H9 (cell line): Measurements from ENCODE around the gene TTC9. TPM values are rescaled to one million over a fixed set of nuclear protein-coding genes. Genes with fewer than 3 reads are reported as not detected.

ENCODE experiments used
- DNase-seq: peaks from one replicate; pipeline ENCODE4 v3.0.0-alpha.2; 2017
- H2AFZ ChIP-seq: one replicate; pipeline ENCODE4 v1.6.1; 2013; ENCODE audit warnings: mild to moderate bottlenecking, low read length, control low read depth, moderate library complexity
- H2AK5ac ChIP-seq: 2 replicates; pipeline ENCODE4 v1.6.1; 2013; ENCODE audit warnings: low read length, control low read depth, mixed read lengths; ENCODE audit not compliant: insufficient read length
- H2BK120ac ChIP-seq: one replicate; pipeline ENCODE4 v1.6.1; 2013; ENCODE audit warnings: low read depth, mild to moderate bottlenecking, low read length, control low read depth, inconsistent platforms; ENCODE audit not compliant: poor library complexity, severe bottlenecking
- H2BK12ac ChIP-seq: 2 replicates; pipeline ENCODE4 v1.6.1; 2013; ENCODE audit warnings: low read length, control low read depth, mixed read lengths, low read depth; ENCODE audit not compliant: insufficient read length
- H2BK15ac ChIP-seq: 2 replicates; pipeline ENCODE4 v1.6.1; 2013; ENCODE audit warnings: low read depth, low read length, control low read depth
- H2BK20ac ChIP-seq: one replicate; pipeline ENCODE4 v1.6.1; 2013; ENCODE audit warnings: low read depth, mild to moderate bottlenecking, low read length, control low read depth, inconsistent platforms; ENCODE audit not compliant: poor library complexity, severe bottlenecking
- H2BK5ac ChIP-seq: 2 replicates; pipeline ENCODE4 v1.6.1; 2013; ENCODE audit warnings: low read length, control low read depth, mixed read lengths; ENCODE audit not compliant: insufficient read length
- H3K14ac ChIP-seq: 2 replicates; pipeline ENCODE4 v1.6.1; 2013; ENCODE audit warnings: low read length, control low read depth; ENCODE audit not compliant: insufficient read depth
- H3K18ac ChIP-seq: 2 replicates; pipeline ENCODE4 v1.6.1; 2013; ENCODE audit warnings: low read depth, mild to moderate bottlenecking, mixed read lengths, low read length, control low read depth; ENCODE audit not compliant: insufficient read length
- H3K23ac ChIP-seq: 2 replicates; pipeline ENCODE4 v1.6.1; 2013; ENCODE audit warnings: low read length, control low read depth, mixed read lengths, low read depth; ENCODE audit not compliant: insufficient read length
- H3K23me2 ChIP-seq: 2 replicates; pipeline ENCODE4 v1.6.1; 2013; ENCODE audit warnings: low read depth, mild to moderate bottlenecking, mixed read lengths, low read length, control low read depth; ENCODE audit not compliant: insufficient read length, poor library complexity, severe bottlenecking
- H3K27ac ChIP-seq: 2 replicates; pipeline ENCODE4 v1.5.1; 2013; ENCODE audit warnings: low read length, control low read depth, mixed read lengths, low read depth; ENCODE audit not compliant: insufficient read length
- H3K27me3 ChIP-seq: 2 replicates; pipeline ENCODE4 v1.6.1; 2013; ENCODE audit warnings: low read length, control low read depth, inconsistent platforms; ENCODE audit not compliant: insufficient read depth
- H3K4ac ChIP-seq: 2 replicates; pipeline ENCODE4 v1.6.1; 2013; ENCODE audit warnings: low read depth, mild to moderate bottlenecking, control low read depth, inconsistent platforms, low read length, moderate library complexity
- H3K4me1 ChIP-seq: 2 replicates; pipeline ENCODE4 v1.6.1; 2013; ENCODE audit warnings: low read length, control low read depth, inconsistent platforms; ENCODE audit not compliant: insufficient read depth
- H3K4me2 ChIP-seq: 2 replicates; pipeline ENCODE4 v1.6.1; 2013; ENCODE audit warnings: low read length, control low read depth, mixed read lengths; ENCODE audit not compliant: insufficient read length, insufficient read depth
- H3K56ac ChIP-seq: 2 replicates; pipeline ENCODE4 v1.6.1; 2013; ENCODE audit warnings: low read depth, mild to moderate bottlenecking, mixed read lengths, low read length, control low read depth; ENCODE audit not compliant: insufficient read length
- H3K79me1 ChIP-seq: 2 replicates; pipeline ENCODE4 v1.6.1; 2013; ENCODE audit warnings: low read depth, mild to moderate bottlenecking, moderate library complexity, low read length, control low read depth, inconsistent platforms; ENCODE audit not compliant: insufficient read depth, poor library complexity, severe bottlenecking
- H3K79me2 ChIP-seq: 2 replicates; pipeline ENCODE4 v1.6.1; 2013; ENCODE audit warnings: low read length, control low read depth, inconsistent platforms; ENCODE audit not compliant: insufficient read depth
- H3K9ac ChIP-seq: 2 replicates; pipeline ENCODE4 v1.6.1; 2013; ENCODE audit warnings: low read length, control low read depth, mixed read lengths; ENCODE audit not compliant: insufficient read length; ENCODE audit errors: extremely low read depth
- H3K9me3 ChIP-seq: one replicate; pipeline ENCODE4 v1.6.1; 2013; ENCODE audit warnings: low read depth, low read length, inconsistent platforms; ENCODE audit not compliant: control insufficient read depth
- H3T11ph ChIP-seq: one replicate; pipeline ENCODE4 v1.6.1; 2013; ENCODE audit warnings: mild to moderate bottlenecking, low read length, control low read depth, inconsistent platforms
- H4K20me1 ChIP-seq: one replicate; pipeline ENCODE4 v1.6.1; 2013; ENCODE audit not compliant: control insufficient read depth, insufficient read length, insufficient read depth
- H4K5ac ChIP-seq: 2 replicates; pipeline ENCODE4 v1.6.1; 2013; ENCODE audit warnings: low read depth, mild to moderate bottlenecking, mixed read lengths, low read length, control low read depth; ENCODE audit not compliant: insufficient read length
- H4K8ac ChIP-seq: replicated peaks from 2 replicates; pipeline ENCODE4 v1.6.1; 2013; ENCODE audit warnings: low read length, control low read depth, mixed read lengths, low read depth; ENCODE audit not compliant: insufficient read length
- H4K91ac ChIP-seq: 2 replicates; pipeline ENCODE4 v1.6.1; 2013; ENCODE audit warnings: low read depth, mild to moderate bottlenecking, moderate library complexity, mixed read lengths, low read length, control low read depth; ENCODE audit not compliant: insufficient read length
- H3K27ac Mint-ChIP-seq, 3 experiments: 2 replicates in 2 of 3; 3 replicates in 1 of 3; pipeline ENCODE4 v1.8.0; 2020 to 2021; ENCODE audit warnings: mixed read lengths in 3 of 3, mild to moderate bottlenecking in 1 of 3, moderate library complexity in 1 of 3
- H3K27me3 Mint-ChIP-seq: 2 replicates; pipeline ENCODE4 v1.8.0; 2021; ENCODE audit warnings: low read depth, mild to moderate bottlenecking, moderate library complexity, mixed read lengths
- H3K36me3 Mint-ChIP-seq, 3 experiments: 2 replicates in 2 of 3; 3 replicates in 1 of 3; pipeline ENCODE4 v1.8.0; 2020 to 2021; ENCODE audit warnings: low read depth in 3 of 3, mixed read lengths in 3 of 3; ENCODE audit not compliant: insufficient read depth in 1 of 3
- H3K4me1 Mint-ChIP-seq, 2 experiments: 2 replicates each; pipeline ENCODE4 v1.8.0; 2020; ENCODE audit warnings: mixed read lengths in 2 of 2
- H3K4me3 Mint-ChIP-seq, 2 experiments: 2 replicates in 1 of 2; 3 replicates in 1 of 2; pipeline ENCODE4 v1.8.0; 2020 to 2021; ENCODE audit warnings: mild to moderate bottlenecking in 2 of 2, mixed read lengths in 2 of 2, moderate library complexity in 1 of 2
- H3K9me3 Mint-ChIP-seq, 2 experiments: 2 replicates in 1 of 2; 3 replicates in 1 of 2; pipeline ENCODE4 v1.8.0; 2020; ENCODE audit warnings: mild to moderate bottlenecking in 2 of 2, mixed read lengths in 2 of 2, moderate library complexity in 1 of 2
- CTCF ChIP-seq: fragments of 200-600 bp; sonication (generic); conservative IDR thresholded peaks from 3 replicates; pipeline ENCODE4 v1.8.0; 2021; ENCODE audit warnings: antibody characterized with exemption, mild to moderate bottlenecking
- WGBS: extraction: QIAGEN DNeasy Blood & Tissue Kit; methylation state at CpG from one replicate; pipeline ENCODE4 v1.1.7; 2013; ENCODE audit warnings: missing lambda C conversion rate, low lambda C conversion rate, mixed read lengths; ENCODE audit not compliant: insufficient read length; ENCODE audit errors: extremely low coverage; 5-methylcytosine and 5-hydroxymethylcytosine counted together
- total RNA-seq: library from RNA; stranded (reverse); gene quantifications from 2 replicates; pipeline ENCODE4 v1.2.1, GENCODE V29; 2021

Gene TTC9
- total RNA-seq, 1 experiment from 2014 or later: 17.4 TPM

DNA sequence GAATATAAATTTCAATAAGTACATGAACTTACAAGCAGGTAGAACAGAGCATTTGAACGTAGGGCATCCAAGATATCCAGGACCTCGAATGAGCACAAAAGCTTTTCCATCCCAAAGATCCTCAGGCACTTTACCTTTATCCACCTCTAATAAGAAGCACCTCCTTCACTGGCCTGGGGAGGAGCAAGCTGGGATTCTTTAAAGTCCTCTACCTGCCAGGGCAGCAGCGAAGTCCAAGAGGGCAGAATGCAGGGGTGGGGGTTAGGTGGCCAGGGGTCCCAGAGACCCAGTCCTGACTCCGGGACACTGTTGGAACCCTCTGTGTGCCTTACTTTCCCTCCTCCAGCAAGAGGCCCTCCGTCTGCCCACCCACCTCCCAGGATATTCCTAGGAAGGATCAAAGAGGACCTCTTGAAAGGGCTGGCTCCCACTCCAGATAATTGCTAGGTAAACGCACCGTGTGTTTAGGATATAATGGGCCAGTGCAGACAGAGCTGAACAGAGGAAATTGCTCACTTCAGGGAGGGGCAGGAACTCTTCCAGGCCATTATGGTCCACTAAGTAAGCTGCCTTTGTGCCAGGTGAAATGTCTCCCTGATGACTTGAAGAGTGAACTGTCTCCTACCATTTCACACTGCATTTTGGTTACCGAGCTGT lies 68.1 kb downstream of the TTC9 start:
- peak overlapping the region; percentile 2 for H3K4me2 ChIP-seq

More for the DNA sequence above, 68.1 kb downstream of the TTC9 start:
- peak overlapping the region in 1 of 2 experiments; percentile 6; a peak in 1 of 5 replicates for H3K4me3 Mint-ChIP-seq
- no peaks in the 10 kb centered on the region for H3K79me2 ChIP-seq
- H4K20me1 ChIP-seq: no peaks in the 10 kb centered on the region
- no peaks in the 10 kb centered on the region for H3K27me3 ChIP-seq
- no peaks in the 10 kb centered on the region for H3K23me2 ChIP-seq
- H2BK5ac ChIP-seq: no peak overlapping the region
- no peak overlapping the region for H4K8ac ChIP-seq
- 0 out of 5 replicates have a peak, but pooled peaks cover 0 to under 1% of the 10 kb centered on the region in 2 experiments for H3K9me3 Mint-ChIP-seq
- H3K79me1 ChIP-seq: no peaks in the 10 kb centered on the region
- H3K27ac ChIP-seq: peak overlapping the region; percentile 60
- H3K4me1 Mint-ChIP-seq: peaks cover 74 to 75% of the 10 kb centered on the region in 2 experiments
- H3K27ac Mint-ChIP-seq: peak overlapping the region; percentile 93 to 96 (median 95); a peak in 6 of 7 replicates
- H4K5ac ChIP-seq: no peak overlapping the region
- no peak overlapping the region for H3K23ac ChIP-seq
- no peak overlapping the region for H2AFZ ChIP-seq
- H2BK15ac ChIP-seq: no peak overlapping the region
- H3K9me3 ChIP-seq: no peaks in the 10 kb centered on the region
- no peak overlapping the region for H3K18ac ChIP-seq
- TF ChIP-seq CTCF: no peak
- peak; percentile 41 for DNase-seq
- WGBS: no CpG with 5 or more reads among the region's 8 CpGs
- H3K56ac ChIP-seq: no peak overlapping the region
- H2BK20ac ChIP-seq: no peak overlapping the region
- H2BK120ac ChIP-seq: no peak overlapping the region
- no peak overlapping the region for H3K9ac ChIP-seq
- no peak overlapping the region for H3T11ph ChIP-seq
- no peak overlapping the region for H2BK12ac ChIP-seq
- no peak overlapping the region for H3K4ac ChIP-seq
- no peak overlapping the region for H4K91ac ChIP-seq
- H3K27me3 Mint-ChIP-seq: no peaks in the 10 kb centered on the region; the same call in 1 of the 2 replicates
- peaks cover 29% of the 10 kb centered on the region for H3K4me1 ChIP-seq
- H3K36me3 Mint-ChIP-seq: peaks cover 0 to 2% (median under 1%) of the 10 kb centered on the region in 3 experiments; a peak in 2 of 7 replicates
- H2AK5ac ChIP-seq: no peak overlapping the region
- H3K14ac ChIP-seq: no peak overlapping the region
